K562 (cell line): Measurements from ENCODE around the gene NTSR1. TPM values are rescaled to one million over a fixed set of nuclear protein-coding genes. Genes with fewer than 3 reads are reported as not detected.
A peak's percentile ranks its signal among the peaks of the same experiment; 100 is the strongest.

Source experiments
- BRCA1 ChIP-seq, 2 experiments: fragments of 450-650 bp in 1 of 2; sonication (generic) in 1 of 2; formaldehyde crosslinking in 1 of 2; IDR thresholded peaks; 2 replicates each; pipeline versions ENCODE4 v1.5.0 to v1.6.1; 2017 to 2020; ENCODE audit warnings: mild to moderate bottlenecking in 1 of 2, missing genetic modification reagents in 1 of 2
- CCAR2 ChIP-seq: fragments of 200-400 bp; formaldehyde crosslinking; IDR thresholded peaks from 2 replicates; pipeline ENCODE4 v1.6.1; 2017; ENCODE audit warnings: mild to moderate bottlenecking, low read depth, low read length
- ELF1 ChIP-seq: fragments of 200-800 bp; sonication (Bioruptor generic); IDR thresholded peaks from 2 replicates; pipeline ENCODE4 v1.6.1; 2016; ENCODE audit warnings: missing genetic modification characterization, missing compliant biosample characterization
- FIP1L1 ChIP-seq: fragments of 200-400 bp; formaldehyde crosslinking; IDR thresholded peaks from 2 replicates; pipeline ENCODE4 v1.6.1; 2018; ENCODE audit warnings: mild to moderate bottlenecking, low read depth, low read length; ENCODE audit not compliant: poor library complexity, severe bottlenecking
- LEF1 ChIP-seq: fragments of 450-650 bp; IDR thresholded peaks from 2 replicates; pipeline ENCODE4 v1.6.1; 2016; ENCODE audit warnings: mild to moderate bottlenecking
- MEF2A ChIP-seq: IDR thresholded peaks from 2 replicates; pipeline ENCODE4 v1.6.1; 2011; ENCODE audit warnings: low read depth, mild to moderate bottlenecking, low read length, moderate library complexity; ENCODE audit not compliant: control insufficient read depth
- NCOA1 ChIP-seq: fragments of 450-650 bp; IDR thresholded peaks from 2 replicates; pipeline ENCODE4 v1.6.1; 2016; ENCODE audit warnings: low read depth
- NR2C1 ChIP-seq, 2 experiments: fragments of 450-650 bp; IDR thresholded peaks; 2 replicates each; pipeline ENCODE4 v1.6.1; 2017; ENCODE audit warnings: mild to moderate bottlenecking in 2 of 2, antibody characterized with exemption in 1 of 2, inconsistent platforms in 1 of 2, missing compliant biosample characterization in 1 of 2, missing genetic modification characterization in 1 of 2
- RAD51 ChIP-seq: fragments of 450-650 bp; IDR thresholded peaks from 2 replicates; pipeline ENCODE4 v1.7.1; 2016; ENCODE audit warnings: low read depth, mild to moderate bottlenecking, borderline replicate concordance
- SMARCC2 ChIP-seq: fragments of 450-650 bp; IDR thresholded peaks from 2 replicates; pipeline ENCODE4 v1.6.1; 2017; ENCODE audit warnings: antibody characterized with exemption, moderate library complexity, mild to moderate bottlenecking, low read depth
- SOX6 ChIP-seq: fragments of 450-650 bp; IDR thresholded peaks from 2 replicates; pipeline ENCODE4 v1.6.1; 2014; ENCODE audit warnings: mild to moderate bottlenecking
- SPI1 ChIP-seq: IDR thresholded peaks from 2 replicates; pipeline ENCODE4 v1.6.1; 2011; ENCODE audit warnings: low read depth, low read length, control low read depth, borderline replicate concordance
- TAF15 ChIP-seq: fragments of 200-400 bp; formaldehyde crosslinking; IDR thresholded peaks from 2 replicates; pipeline ENCODE4 v1.6.1; 2017; ENCODE audit warnings: mild to moderate bottlenecking, low read depth, low read length, moderate library complexity
- TBL1XR1 ChIP-seq, 2 experiments: IDR thresholded peaks; 2 replicates each; pipeline ENCODE4 v1.6.1; 2012; ENCODE audit warnings: improper control_type of control experiment in 2 of 2, low read length in 2 of 2, mild to moderate bottlenecking in 1 of 2
- TCFL5 ChIP-seq: fragments of 250-450 bp; sonication (Bioruptor Pico); conservative IDR thresholded peaks from 2 replicates; pipeline ENCODE4 v1.6.1; 2021; ENCODE audit warnings: mild to moderate bottlenecking, moderate library complexity, matching md5 sums
- XRCC4 ChIP-seq: IDR thresholded peaks from one replicate; pipeline ENCODE4 v1.6.1; 2011; ENCODE audit not compliant: insufficient read depth, insufficient read length; ENCODE audit errors: extremely low read depth
- YBX1 ChIP-seq: fragments of 450-650 bp; IDR thresholded peaks from 2 replicates; pipeline ENCODE4 v1.7.1; 2016; ENCODE audit warnings: mild to moderate bottlenecking
- ZNF165 ChIP-seq: fragments of 250-450 bp; sonication (Bioruptor Pico); IDR thresholded peaks from 2 replicates; pipeline ENCODE4 v1.4.0; 2020; ENCODE audit warnings: borderline replicate concordance
- ZNF174 ChIP-seq: fragments of 250-450 bp; sonication (Bioruptor Pico); IDR thresholded peaks from 2 replicates; pipeline ENCODE4 v1.4.0; 2020; ENCODE audit warnings: mild to moderate bottlenecking
- ZNF274 ChIP-seq: IDR thresholded peaks from 2 replicates; pipeline ENCODE4 v1.6.1; 2011; ENCODE audit warnings: low read depth, mild to moderate bottlenecking, low read length, moderate library complexity, borderline replicate concordance
- ZNF316 ChIP-seq: fragments of 450-650 bp; IDR thresholded peaks from 2 replicates; pipeline ENCODE4 v1.6.1; 2016
- ZNF668 ChIP-seq: fragments of 250-450 bp; sonication (Bioruptor Pico); IDR thresholded peaks from 2 replicates; pipeline ENCODE4 v1.8.0; 2022; ENCODE audit warnings: mild to moderate bottlenecking, inconsistent platforms
- polyA plus RNA-seq, 8 experiments: library from polyadenylated mRNA; depleted of rRNA in 4 of 8; stranded (reverse) in 5 of 8; unstranded in 3 of 8; fragments of >200 nt; fragmentation: Nextera tagmentation in 2 of 8; fragmentation: Illumina TruSeq in 1 of 8; extraction: Ambion mirVana in 2 of 8; extraction: Trizol in 1 of 8; gene quantifications; 2 replicates each; pipeline versions ENCODE4 v1.2.1 to v1.2.3, GENCODE V29; 2011 to 2014; ENCODE audit warnings: inconsistent platforms in 1 of 8, missing spikeins in 1 of 8
- total RNA-seq, 7 experiments: library from RNA; depleted of rRNA in 6 of 7; stranded (reverse); fragments of >200 nt in 6 of 7; fragmentation: Illumina TruSeq in 2 of 7; extraction: Trizol in 2 of 7; gene quantifications; 2 replicates each; pipeline versions ENCODE4 v1.2.1 to v1.2.3, GENCODE V29; 2011 to 2021; ENCODE audit warnings: low replicate concordance in 1 of 7
- TF ChIP-seq, protein P1 (sequence below): sonication (generic); formaldehyde crosslinking; IDR thresholded peaks from 2 replicates; pipeline ENCODE4 v1.8.1; 2023; ENCODE audit warnings: missing genetic modification reagents, mild to moderate bottlenecking, borderline replicate concordance
- TF ChIP-seq, protein P2 (sequence below): fragments of 450-650 bp; formaldehyde crosslinking; IDR thresholded peaks from 2 replicates; pipeline ENCODE4 v1.4.0; 2022; ENCODE audit warnings: mild to moderate bottlenecking, moderate library complexity

NTSR1 gene
- total and polyA plus RNA-seq, 9 of the 15 experiments (the other 6 are each of a cell fraction or from before 2014, with no cell fraction given) = 0.04 to 0.40 (median 0.13) TPM; not detected in 3

DNA sequence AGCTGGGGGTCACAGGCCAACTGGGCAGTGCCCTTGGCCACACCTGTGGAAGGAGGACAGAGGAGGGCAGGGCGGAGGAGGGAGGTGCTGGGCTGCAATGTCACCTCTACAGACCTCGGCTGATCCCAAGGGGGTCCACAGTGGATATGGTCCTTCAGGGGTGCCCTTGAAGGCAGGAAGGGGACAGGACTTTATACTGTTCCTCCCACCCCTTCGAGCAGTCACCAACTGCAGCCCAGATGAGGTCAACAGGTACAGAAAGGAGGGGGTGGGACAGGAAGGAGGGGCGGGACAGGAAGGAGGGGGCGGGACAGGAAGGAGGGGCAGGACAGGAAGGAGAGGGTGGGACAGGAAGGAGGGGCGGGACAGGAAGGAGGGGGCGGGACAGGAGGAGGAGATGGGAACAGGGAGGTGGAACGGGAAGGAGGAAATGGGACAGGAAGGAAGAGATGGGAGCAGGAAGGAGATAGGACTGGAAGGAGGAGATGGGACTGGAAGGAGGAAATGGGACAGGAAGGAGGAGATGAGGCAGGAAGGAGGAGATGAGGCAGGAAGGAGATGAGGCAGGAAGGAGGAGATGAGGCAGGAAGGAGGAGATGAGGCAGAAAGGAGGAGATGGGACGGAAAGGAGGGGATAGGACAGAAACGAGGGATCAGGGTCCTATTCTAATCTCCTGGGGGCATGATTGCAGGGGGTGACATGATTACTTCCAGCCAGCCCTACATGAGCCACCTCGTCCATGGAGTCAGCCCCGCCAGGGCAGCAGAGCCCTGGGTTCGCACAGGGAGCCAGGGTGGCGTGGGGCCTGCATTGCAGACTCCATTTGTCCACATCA is 68.3 kb downstream of the NTSR1 start (continued):
- TF ChIP-seq, protein P1, sequence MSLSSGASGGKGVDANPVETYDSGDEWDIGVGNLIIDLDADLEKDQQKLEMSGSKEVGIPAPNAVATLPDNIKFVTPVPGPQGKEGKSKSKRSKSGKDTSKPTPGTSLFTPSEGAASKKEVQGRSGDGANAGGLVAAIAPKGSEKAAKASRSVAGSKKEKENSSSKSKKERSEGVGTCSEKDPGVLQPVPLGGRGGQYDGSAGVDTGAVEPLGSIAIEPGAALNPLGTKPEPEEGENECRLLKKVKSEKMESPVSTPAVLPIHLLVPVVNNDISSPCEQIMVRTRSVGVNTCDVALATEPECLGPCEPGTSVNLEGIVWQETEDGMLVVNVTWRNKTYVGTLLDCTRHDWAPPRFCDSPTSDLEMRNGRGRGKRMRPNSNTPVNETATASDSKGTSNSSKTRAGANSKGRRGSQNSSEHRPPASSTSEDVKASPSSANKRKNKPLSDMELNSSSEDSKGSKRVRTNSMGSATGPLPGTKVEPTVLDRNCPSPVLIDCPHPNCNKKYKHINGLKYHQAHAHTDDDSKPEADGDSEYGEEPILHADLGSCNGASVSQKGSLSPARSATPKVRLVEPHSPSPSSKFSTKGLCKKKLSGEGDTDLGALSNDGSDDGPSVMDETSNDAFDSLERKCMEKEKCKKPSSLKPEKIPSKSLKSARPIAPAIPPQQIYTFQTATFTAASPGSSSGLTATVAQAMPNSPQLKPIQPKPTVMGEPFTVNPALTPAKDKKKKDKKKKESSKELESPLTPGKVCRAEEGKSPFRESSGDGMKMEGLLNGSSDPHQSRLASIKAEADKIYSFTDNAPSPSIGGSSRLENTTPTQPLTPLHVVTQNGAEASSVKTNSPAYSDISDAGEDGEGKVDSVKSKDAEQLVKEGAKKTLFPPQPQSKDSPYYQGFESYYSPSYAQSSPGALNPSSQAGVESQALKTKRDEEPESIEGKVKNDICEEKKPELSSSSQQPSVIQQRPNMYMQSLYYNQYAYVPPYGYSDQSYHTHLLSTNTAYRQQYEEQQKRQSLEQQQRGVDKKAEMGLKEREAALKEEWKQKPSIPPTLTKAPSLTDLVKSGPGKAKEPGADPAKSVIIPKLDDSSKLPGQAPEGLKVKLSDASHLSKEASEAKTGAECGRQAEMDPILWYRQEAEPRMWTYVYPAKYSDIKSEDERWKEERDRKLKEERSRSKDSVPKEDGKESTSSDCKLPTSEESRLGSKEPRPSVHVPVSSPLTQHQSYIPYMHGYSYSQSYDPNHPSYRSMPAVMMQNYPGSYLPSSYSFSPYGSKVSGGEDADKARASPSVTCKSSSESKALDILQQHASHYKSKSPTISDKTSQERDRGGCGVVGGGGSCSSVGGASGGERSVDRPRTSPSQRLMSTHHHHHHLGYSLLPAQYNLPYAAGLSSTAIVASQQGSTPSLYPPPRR (CRISPR knock-in tag) = no peak
- TF ChIP-seq TBL1XR1 (IDR thresholded peaks at IDR 0.05; ENCODE audit: low read length in 2 of 2) (no peak), SPI1 (0 out of 2 replicates have a peak, but pooled peaks have one; percentile 4), MEF2A (no peak), TCFL5 (CRISPR knock-in tag) (no peak), ELF1 (tag) (peak; percentile 67), ZNF668 (no peak), NCOA1 (peak; percentile 25; the same call in 1 of the 2 replicates), BRCA1 (IDR thresholded peaks at IDR 0.05) (no peak), BRCA1 (CRISPR knock-in tag; IDR thresholded peaks at IDR 0.05) (no peak), CCAR2 (no peak), ZNF174 (CRISPR knock-in tag) (no peak), RAD51 (no peak), TAF15 (no peak), SMARCC2 (no peak), FIP1L1 (no peak), XRCC4 (no peak), ZNF316 (no peak), ZNF274 (no peak), YBX1 (no peak), SOX6 (0 out of 2 replicates have a peak, but pooled peaks have one; percentile 9), ZNF165 (CRISPR knock-in tag) (no peak), NR2C1 (IDR thresholded peaks at IDR 0.05) (peak; percentile 56; the same call in 1 of the 2 replicates), NR2C1 (tag; IDR thresholded peaks at IDR 0.05) (peak; percentile 58), LEF1 (no peak)
- TF ChIP-seq, protein P2, sequence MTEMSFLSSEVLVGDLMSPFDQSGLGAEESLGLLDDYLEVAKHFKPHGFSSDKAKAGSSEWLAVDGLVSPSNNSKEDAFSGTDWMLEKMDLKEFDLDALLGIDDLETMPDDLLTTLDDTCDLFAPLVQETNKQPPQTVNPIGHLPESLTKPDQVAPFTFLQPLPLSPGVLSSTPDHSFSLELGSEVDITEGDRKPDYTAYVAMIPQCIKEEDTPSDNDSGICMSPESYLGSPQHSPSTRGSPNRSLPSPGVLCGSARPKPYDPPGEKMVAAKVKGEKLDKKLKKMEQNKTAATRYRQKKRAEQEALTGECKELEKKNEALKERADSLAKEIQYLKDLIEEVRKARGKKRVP (CRISPR knock-in tag) = no peak
